Retina (tissue), 1 donor: ENCODE measurements around the gene BTBD19.

Experiments
- DNase-seq: peaks from one replicate; pipeline ENCODE4 v3.0.0-alpha.2; 2016

The BTBD19 gene

DNA sequence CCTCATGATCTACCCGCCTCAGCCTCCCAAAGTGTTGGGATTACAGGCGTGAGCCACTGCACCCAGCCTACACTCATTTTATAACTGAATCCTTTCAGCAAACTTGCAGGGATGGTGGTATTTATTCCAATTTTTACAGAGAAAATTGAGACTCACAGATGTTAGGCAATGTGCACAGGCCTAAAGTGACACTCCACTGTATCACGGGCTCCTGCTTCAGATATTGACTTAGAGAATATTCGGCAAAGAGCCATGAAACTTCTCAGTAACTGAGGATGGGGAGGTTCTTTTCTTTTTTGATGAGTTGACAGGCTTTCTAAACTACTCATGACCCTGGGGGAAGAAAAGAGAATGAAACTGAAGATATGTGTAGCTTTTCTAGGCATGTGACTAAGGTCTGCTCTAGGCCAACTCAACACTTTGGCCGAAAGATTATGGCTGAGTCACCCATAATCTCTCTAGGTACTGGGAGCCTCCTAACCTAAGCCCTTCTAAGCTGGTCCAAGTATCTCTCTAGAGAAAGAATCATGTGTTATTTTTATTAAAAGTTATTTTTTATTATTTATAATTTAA, 54.6 kb downstream of the BTBD19 start:
- DNase-seq: no peak
